NOMO-1 treated with DMSO at 0.1 percent for 48 hours (cell line): ENCODE data around the gene OLR1.
"Not testable (repeated sequence)": the region's sequence is repeated elsewhere in the genome, so short reads cannot be mapped to it uniquely, and the experiment has no call there.

Experiments
- DNase-seq: peaks from one replicate; lab custom pipeline; 2025; ENCODE audit not compliant: unreplicated experiment; lab: John Stamatoyannopoulos, UW

The OLR1 gene

GRCh38 chr12:10171973-10172728, at the start of gene OLR1:
OLR1 (minus strand) TSS chr12:10172132; CDS start chr12:10172077, 55 bp downstream.
- peak; percentile 62 for DNase-seq

DNA sequence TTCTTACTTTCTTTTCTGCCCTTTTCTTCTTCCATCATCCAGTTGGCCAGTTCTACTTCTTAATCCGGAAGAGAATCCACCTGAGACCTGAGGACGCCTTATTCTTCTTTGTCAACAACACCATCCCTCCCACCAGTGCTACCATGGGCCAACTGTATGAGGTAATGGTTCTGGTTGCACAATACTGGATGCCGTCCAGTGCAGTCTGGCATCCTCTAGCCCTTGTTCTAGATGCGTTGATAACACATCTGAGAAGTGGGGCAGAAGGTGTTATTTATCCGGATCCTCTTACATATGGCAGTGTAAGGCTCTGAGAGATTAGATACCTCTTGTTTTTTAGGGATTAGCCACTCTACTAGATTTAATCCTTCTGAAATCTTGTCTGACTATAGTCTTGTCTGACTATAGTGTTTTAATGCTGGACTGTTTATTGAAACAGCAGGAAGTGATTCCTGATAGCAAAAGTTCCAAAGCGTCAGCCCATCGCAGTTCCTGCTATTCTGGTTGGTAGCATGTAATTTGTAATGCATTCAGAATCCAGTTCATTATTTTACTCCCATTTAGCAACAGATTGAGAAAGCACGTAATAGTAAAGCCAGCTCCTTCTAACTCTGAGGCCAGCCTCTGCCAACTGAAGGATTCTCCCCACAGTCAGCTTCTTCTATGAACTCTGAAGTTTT, 48.6 kb upstream of the OLR1 start:
- DNase-seq: no peak

GRCh38 chr12:10218021-10218420, 46.1 kb upstream of the OLR1 start:
- no peak for DNase-seq

GRCh38 chr12:10215946-10216345, 44.0 kb upstream of the OLR1 start:
- DNase-seq: not testable (repeated sequence)

GRCh38 chr12:10215436-10215835, 43.5 kb upstream of the OLR1 start:
- DNase-seq: no peak

DNA sequence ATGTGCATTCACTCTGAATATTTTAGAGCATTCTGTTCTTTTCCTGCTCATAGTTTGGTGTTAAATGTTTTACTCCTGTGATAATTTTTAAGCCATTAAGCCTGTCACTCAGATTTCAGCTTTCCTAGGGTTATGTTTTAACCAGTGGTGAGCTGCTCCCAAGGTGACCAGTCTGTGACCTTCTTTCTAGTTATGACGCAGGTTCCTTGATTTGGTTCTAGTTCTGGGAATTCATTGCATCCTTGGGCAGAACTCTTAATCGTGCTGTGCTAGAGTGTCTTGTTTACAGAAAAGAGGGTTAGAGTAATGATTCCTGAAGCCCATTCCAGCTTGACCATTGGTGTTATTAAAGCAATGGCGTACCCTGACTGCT, 42.9 kb upstream of the OLR1 start:
- no peak for DNase-seq

DNA sequence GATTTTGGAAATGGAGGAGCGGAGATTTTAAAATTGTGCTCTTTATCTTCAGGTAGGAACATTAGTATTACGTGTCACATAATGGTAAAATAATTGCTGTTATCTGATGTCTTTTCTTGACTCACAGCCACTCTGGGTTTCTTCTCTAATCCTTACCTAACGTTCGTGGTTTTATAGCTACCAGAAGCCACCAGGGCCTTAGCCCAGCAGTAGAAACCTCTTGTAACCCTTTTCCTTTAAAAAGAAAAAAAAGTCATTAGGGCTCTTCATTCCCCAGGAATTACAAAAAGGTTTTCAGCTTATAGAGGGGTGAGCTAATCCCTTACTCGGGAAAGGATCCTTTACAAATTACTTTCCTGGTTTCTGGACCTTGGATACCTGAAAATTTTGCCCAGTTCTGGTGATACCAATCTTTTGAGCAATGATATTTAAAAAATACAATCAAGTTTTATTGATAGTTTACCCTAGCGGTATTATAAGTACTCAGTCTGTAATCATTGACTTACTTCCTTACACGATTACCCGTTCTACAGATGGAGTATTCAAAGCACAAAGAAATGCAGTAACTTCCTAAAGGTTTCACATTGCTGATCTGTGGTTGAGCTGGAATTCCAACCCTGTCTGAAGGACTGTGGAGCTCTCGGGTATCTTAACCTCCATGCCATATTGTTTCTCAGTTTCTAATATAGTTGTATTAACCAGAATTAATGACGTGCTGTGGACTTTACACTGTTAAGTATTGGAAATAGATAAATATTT, 42.4 kb upstream of the OLR1 start:
- no peak for DNase-seq

DNA sequence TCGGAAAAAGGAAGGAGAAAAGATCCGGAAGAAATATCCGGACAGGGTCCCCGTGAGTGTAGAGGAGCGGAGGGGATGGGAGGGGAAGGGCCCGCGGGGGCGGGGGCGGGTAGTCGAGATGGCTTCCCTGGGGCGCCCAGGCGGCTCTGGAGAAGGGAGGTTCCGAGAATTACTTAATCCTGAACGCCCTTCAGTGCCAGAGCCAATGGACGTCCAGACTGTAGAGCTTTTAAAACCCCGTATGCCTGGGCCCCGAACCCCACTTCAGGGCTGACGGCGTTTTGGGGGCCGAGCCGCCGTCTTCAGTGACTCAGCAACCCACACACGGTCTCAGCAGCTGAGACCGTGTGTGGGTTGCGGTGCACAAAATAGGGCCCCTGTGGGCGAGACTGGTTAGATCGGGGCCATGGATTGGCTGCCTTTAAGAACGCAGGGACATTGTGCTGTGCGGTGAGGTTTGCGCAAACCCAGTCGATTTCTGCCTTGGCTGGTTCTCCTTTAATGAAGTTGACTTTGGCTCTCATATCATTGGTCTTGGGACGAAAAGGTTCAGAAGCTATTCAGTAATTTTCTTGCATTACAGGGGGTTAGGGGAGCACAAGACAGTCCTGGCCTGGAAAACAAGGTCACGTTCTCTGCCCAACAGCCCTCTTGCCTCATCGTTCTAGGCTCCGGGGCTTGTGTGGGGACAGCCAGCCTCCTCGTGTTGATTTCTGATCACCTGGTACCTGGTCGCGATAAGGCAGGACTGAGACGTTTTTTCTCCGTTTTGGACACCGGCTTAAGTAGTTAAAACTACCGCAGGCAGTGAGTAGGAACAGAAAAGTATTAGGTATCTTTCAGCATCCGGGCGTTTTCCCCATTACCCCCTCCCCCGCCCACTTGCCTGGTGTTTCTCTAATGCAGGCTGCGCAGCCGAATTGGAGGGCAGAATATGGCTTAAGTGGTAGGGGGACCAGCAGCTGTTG, 41.5 kb upstream of the OLR1 start:
- peak; percentile 89 for DNase-seq

DNA sequence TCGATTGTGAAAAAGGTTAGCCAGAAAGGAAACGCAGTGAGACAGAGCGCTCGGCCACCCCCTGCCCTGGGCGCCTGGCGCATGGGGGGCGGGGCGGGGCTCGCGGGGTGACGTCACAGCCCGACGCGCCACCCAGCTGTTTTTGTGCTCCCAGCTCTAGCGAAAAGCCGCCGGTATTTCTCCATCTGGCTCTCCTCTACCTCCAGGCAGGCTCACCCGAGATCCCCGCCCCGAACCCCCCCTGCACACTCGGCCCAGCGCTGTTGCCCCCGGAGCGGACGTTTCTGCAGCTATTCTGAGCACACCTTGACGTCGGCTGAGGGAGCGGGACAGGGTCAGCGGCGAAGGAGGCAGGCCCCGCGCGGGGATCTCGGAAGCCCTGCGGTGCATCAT, 40.8 kb upstream of the OLR1 start, which contains the start of gene GABARAPL1:
GABARAPL1 (plus strand) TSS at position 139 of the 393 bp plus-strand sequence; CDS start at position 392, 253 bp downstream.
- peak; percentile 60 for DNase-seq

GRCh38 chr12:10211940-10212738, 40.2 kb upstream of the OLR1 start:
- peak; percentile 91 for DNase-seq

DNA sequence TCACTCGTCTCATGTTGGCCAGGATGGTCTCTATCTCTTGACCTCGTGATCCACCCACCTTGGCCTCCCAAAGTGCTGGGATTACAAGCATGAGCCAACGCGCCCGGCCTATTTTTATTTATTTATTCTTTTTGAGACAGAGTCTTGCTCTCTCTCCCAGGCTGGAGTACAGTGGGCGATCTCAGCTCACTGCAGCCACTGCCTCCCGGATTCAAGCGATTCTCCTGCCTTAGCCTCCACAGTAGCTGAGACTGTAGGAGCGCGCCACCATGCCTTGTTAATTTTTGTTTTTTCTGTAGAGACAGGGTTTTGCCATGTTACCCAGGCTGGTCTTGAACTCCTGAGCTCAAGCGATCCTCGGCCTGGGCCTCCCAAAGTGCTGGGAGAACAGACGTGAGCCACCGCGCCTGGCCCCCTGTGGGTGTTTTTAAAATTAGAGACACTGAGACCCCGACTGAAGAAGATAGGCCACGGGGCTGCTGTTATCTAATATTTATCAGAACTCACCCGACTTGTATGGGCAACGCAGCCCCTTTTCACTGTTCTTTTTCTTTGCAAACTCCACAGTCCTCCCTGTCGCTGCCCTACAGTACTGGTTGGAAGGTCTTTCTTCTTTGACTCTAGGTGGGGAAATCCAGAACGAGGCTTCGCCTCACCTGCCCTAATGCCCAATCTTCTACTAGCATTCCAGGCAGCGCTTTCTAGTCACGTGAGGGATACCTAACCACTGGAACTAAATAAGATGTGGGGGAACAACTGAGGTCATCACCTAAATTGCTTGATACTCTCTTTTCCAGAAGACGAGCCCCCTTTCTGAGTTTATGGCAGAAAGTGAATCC, 39.4 kb upstream of the OLR1 start:
- no peak for DNase-seq

GRCh38 chr12:10210225-10210624, 38.3 kb upstream of the OLR1 start:
- no peak for DNase-seq

GRCh38 chr12:10207136-10207535, 35.2 kb upstream of the OLR1 start:
- DNase-seq: no peak

DNA sequence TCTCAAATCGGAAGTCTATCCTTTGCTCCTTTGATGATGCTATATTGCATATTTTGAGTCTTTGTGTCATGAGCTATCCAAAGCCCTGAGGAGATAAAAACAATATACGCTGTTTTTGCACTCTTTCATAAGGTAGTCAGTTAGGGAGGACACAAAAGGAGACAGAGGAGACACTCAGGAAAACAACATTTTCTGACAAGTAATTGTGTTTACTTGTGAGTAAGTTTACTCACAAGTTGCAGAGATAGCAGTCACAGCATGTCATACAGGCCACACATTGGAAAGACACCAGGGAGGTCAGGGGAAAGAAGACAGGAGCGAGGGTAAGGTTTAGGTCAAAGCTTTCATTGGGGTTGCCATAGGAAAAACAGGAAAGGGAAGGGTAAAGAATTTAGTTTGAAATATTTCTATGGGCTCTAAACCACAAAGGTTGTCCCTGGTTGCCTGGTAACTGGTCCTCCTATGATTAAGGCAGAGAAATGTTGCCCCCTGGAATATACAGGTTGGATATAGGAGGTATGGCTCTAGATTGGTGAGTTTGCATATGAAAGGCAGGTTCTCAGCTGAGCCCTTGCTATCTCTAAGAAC, 33.4 kb upstream of the OLR1 start:
- DNase-seq: no peak

- not testable (repeated sequence) for DNase-seq
These were observed 32.6 kb upstream of the OLR1 start for GRCh38 chr12:10204495-10204894.

DNA sequence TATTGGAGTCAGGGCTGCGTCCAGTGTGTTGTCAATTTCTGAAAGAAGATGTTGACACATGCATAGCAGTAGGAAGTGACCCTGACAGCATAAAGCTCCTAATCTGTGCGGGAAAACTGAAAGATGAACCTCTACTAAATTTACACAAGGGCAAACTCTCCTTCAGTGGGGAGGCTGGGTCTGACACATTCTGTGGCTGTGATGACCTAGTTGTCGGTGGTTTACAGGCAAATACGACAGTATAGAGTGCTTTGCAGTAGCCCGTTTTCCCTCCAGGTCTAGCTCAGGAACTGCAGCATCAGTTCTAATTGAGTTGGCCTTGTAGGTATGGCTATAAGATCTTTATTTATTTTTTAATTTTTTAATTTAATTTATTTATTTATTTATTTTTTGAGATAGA, 25.9 kb upstream of the OLR1 start:
- no peak for DNase-seq

DNA sequence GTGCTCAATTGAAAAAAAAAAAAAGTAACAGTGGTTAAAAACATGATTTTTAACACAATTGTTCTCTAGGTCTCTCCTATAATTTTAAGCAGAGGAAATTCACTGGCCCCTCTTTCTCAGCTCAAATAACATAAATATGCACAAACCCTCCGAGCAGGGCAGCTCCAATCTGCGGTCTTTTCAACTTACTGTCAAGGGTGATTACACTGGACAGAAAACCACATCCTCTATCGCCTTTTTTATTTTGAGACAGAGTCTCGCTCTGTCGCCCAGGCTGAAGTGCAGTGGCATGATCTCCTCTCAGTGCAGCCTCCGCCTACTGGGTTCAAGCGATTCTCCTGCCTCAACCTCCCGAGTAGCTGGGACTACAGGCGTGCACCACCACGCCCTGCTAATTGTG, 24.3 kb upstream of the OLR1 start:
- DNase-seq: peak; percentile 78

DNA sequence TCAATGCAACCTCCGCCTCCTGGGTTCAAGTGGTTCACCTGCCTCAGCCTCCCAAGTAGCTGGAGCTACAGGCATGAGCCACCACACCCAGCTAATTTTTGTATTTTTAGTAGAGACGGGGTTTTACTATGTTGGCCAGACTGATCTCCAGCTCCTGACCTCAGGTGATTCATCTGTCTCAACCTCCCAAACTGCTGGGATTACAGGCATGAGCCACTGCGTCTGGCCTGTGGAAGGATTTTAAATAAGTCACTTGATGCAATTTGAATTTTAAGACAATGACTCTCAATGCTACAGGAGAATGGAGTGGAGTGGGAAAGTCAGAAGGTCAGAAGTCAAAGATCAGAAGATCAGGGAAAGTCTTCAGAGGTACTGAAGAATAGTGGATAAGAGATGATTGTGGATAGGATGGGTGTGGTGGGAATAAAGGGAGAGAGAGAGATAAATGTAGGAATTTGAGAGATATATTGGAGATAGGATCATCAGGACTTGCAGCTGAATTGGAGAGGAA, 22.3 kb upstream of the OLR1 start:
- DNase-seq: no peak
